GM12878 (cell line): Measurements from ENCODE around the gene SMPD3. TPM values are rescaled to one million over a fixed set of nuclear protein-coding genes. Genes with fewer than 3 reads are reported as not detected.

Experiments used
- ATAC-seq: fragments of 200-7000 bp; cut with Tn5 transposase; 3 replicates; pipeline ENCODE4 v1.9.1; 2020; ENCODE audit warnings: mild to moderate bottlenecking, moderate library complexity
- BruUV-seq: library from RNA; stranded (reverse); fragments of 400-500 nt; replicated peaks from 2 replicates; lab custom pipeline; 2021; lab: Mats Ljungman, UMichigan
- CTCF ChIA-PET: fragments of 300-600 bp; sonication (Branson Sonifier 250); formaldehyde crosslinking; extraction: SDS; loops from one replicate; lab custom pipeline; 2021; ENCODE audit warnings: inconsistent platforms; lab: Yijun Ruan, JAX
- POLR2A ChIA-PET: fragments of 350-600 bp; formaldehyde crosslinking; extraction: SDS; loops from one replicate; lab custom pipeline; 2021; ENCODE audit warnings: inconsistent platforms; lab: Charles Lee
- RAD21 ChIA-PET: fragments of 300-600 bp; sonication (Branson Sonifier 250); formaldehyde crosslinking; loops from one replicate; lab custom pipeline; 2023; ENCODE audit warnings: antibody characterized with exemption; ENCODE audit not compliant: unreplicated experiment; lab: Charles Lee
- SMC1A ChIA-PET: fragments of 300-600 bp; sonication (Branson Sonifier 250); formaldehyde crosslinking; loops from one replicate; lab custom pipeline; 2023; ENCODE audit not compliant: unreplicated experiment, uncharacterized antibody; lab: Charles Lee
- DNase-seq: peaks from one replicate; pipeline ENCODE4 v3.0.0-alpha.2; 2011; ENCODE audit warnings: low read depth, low spot score
- FAIRE-seq: peaks from 3 replicates; lab custom pipeline; 2011; peaks lifted over from hg19 to GRCh38; lab: Jason Lieb, UNC
- H2AFZ ChIP-seq: 2 replicates; pipeline ENCODE4 v1.6.0; 2011; ENCODE audit warnings: low read depth, low read length, control low read depth; ENCODE audit not compliant: control insufficient read depth
- H3K27ac ChIP-seq: 2 replicates; pipeline ENCODE4 v1.5.1; 2011; ENCODE audit warnings: control low read depth; ENCODE audit not compliant: control insufficient read depth, insufficient read depth
- H3K27me3 ChIP-seq, 2 experiments: replicated peaks in 1 of 2; 2 replicates each; pipeline versions ENCODE4 v1.6.0 to v1.6.1; 2011; ENCODE audit warnings: low read length in 1 of 2; ENCODE audit not compliant: control insufficient read depth in 2 of 2, insufficient read depth in 2 of 2
- H3K36me3 ChIP-seq, 2 experiments: 2 replicates each; pipeline ENCODE4 v1.5.1; 2011; ENCODE audit warnings: low read length in 1 of 2; ENCODE audit not compliant: control insufficient read depth in 2 of 2, insufficient read depth in 2 of 2
- H3K4me1 ChIP-seq: 2 replicates; pipeline ENCODE4 v1.6.1; 2011; ENCODE audit warnings: mild to moderate bottlenecking, low read length, moderate library complexity, mixed read lengths; ENCODE audit not compliant: control insufficient read depth, insufficient read depth
- H3K4me2 ChIP-seq: 2 replicates; pipeline ENCODE4 v1.6.0; 2011; ENCODE audit warnings: control low read depth; ENCODE audit not compliant: control insufficient read depth, insufficient read depth
- H3K4me3 ChIP-seq: fragments of 200-600 bp; sonication (generic); 2 replicates; pipeline ENCODE4 v1.5.1; 2016
- H3K79me2 ChIP-seq: 2 replicates; pipeline ENCODE4 v1.6.0; 2011; ENCODE audit warnings: low read length; ENCODE audit not compliant: control insufficient read depth, insufficient read depth
- H3K9ac ChIP-seq: 2 replicates; pipeline ENCODE4 v1.8.0; 2011; ENCODE audit warnings: low read length, control low read depth, mixed read lengths; ENCODE audit not compliant: control insufficient read depth, insufficient read depth
- H3K9me3 ChIP-seq: replicated peaks from 3 replicates; pipeline ENCODE4 v1.5.1; 2011; ENCODE audit warnings: mild to moderate bottlenecking, low read length; ENCODE audit not compliant: control insufficient read depth, insufficient read depth
- H4K20me1 ChIP-seq: 2 replicates; pipeline ENCODE4 v1.6.0; 2011; ENCODE audit not compliant: control insufficient read depth, insufficient read depth
- GABPA ChIP-seq: IDR thresholded peaks from 2 replicates; pipeline ENCODE4 v1.6.1; 2014; ENCODE audit warnings: antibody characterized with exemption, low read depth, mild to moderate bottlenecking, inconsistent platforms
- NR2C2 ChIP-seq: IDR thresholded peaks from 2 replicates; pipeline ENCODE4 v1.6.1; 2011; ENCODE audit warnings: borderline replicate concordance, low read depth; ENCODE audit not compliant: control insufficient read depth, insufficient read length
- POU2F2 ChIP-seq: IDR thresholded peaks from 3 replicates; pipeline ENCODE4 v1.6.1; 2011; ENCODE audit warnings: low read depth, mild to moderate bottlenecking, low read length, borderline replicate concordance
- RAD51 ChIP-seq: fragments of 450-650 bp; IDR thresholded peaks from 2 replicates; pipeline ENCODE4 v1.6.1; 2016; ENCODE audit warnings: moderate library complexity, mild to moderate bottlenecking, inconsistent platforms
- RUNX3 ChIP-seq: IDR thresholded peaks from 2 replicates; pipeline ENCODE4 v1.6.1; 2012; ENCODE audit warnings: low read length, inconsistent platforms
- TCF12 ChIP-seq: IDR thresholded peaks from 2 replicates; pipeline ENCODE4 v1.6.1; 2011; ENCODE audit warnings: low read depth, mild to moderate bottlenecking, low read length
- WRNIP1 ChIP-seq: IDR thresholded peaks from 2 replicates; pipeline ENCODE4 v1.6.1; 2011; ENCODE audit warnings: low read depth, low read length, improper control_type of control experiment, borderline replicate concordance
- ZBED1 ChIP-seq: IDR thresholded peaks from 2 replicates; pipeline ENCODE4 v1.6.1; 2016; ENCODE audit warnings: borderline replicate concordance
- WGBS: methylation state at CpG from one replicate; pipeline ENCODE4 v1.1.6; 2016; ENCODE audit warnings: low lambda C conversion rate; ENCODE audit not compliant: insufficient replicate concordance, insufficient coverage; ENCODE audit errors: missing lambda C conversion rate; 5-methylcytosine and 5-hydroxymethylcytosine counted together
- in situ Hi-C: fragments of 300-500 bp; cut with MboI; formaldehyde crosslinking; loops from 9 replicates; pipeline ENCODE4 v1.14.3; 2018; ENCODE audit warnings: mixed read lengths
- intact Hi-C: fragments of 100-400 bp; cut with micrococcal nuclease; formaldehyde crosslinking; loops from one replicate; pipeline ENCODE4 v1.14.2; 2022; ENCODE audit not compliant: unreplicated experiment
- polyA plus RNA-seq, 11 experiments: library from polyadenylated mRNA; depleted of rRNA in 4 of 11; unstranded in 6 of 11; stranded (reverse) in 5 of 11; fragments of >200 nt; fragmentation: Nextera tagmentation in 4 of 11; fragmentation: Illumina TruSeq in 1 of 11; extraction: Ambion mirVana in 4 of 11; extraction: Trizol in 1 of 11; gene quantifications; 1 replicate in 1 of 11; 2 replicates in 10 of 11; pipeline versions ENCODE4 v1.2.1 to v1.2.3, GENCODE V29; 2011 to 2016; ENCODE audit warnings: inconsistent platforms in 2 of 11, missing spikeins in 2 of 11, low read depth in 1 of 11
- total RNA-seq, 4 experiments: library from RNA; depleted of rRNA in 3 of 4; stranded (reverse); fragments of >200 nt in 3 of 4; fragmentation: Illumina TruSeq in 1 of 4; extraction: Trizol in 1 of 4; gene quantifications; 2 replicates each; pipeline versions ENCODE4 v1.2.1 to v1.2.3, GENCODE V29; 2013 to 2021
- TF ChIP-seq, protein P1 (sequence below): IDR thresholded peaks from 2 replicates; pipeline ENCODE4 v1.6.1; 2012; ENCODE audit warnings: low read depth, low read length, improper control_type of control experiment
- TF ChIP-seq, protein P2 (sequence below): IDR thresholded peaks from 2 replicates; pipeline ENCODE4 v1.6.1; 2012; ENCODE audit warnings: low read depth, low read length, improper control_type of control experiment
- TF ChIP-seq, protein P3 (sequence below): fragments of 450-650 bp; formaldehyde crosslinking; IDR thresholded peaks from 2 replicates; pipeline ENCODE4 v1.4.0; 2022; ENCODE audit warnings: mild to moderate bottlenecking, moderate library complexity

Gene SMPD3
- total and polyA plus RNA-seq, 10 of the 15 experiments (the other 5 are each of a cell fraction or from before 2014, with no cell fraction given) = 0.04 to 2.0 (median 1.2) TPM

DNA sequence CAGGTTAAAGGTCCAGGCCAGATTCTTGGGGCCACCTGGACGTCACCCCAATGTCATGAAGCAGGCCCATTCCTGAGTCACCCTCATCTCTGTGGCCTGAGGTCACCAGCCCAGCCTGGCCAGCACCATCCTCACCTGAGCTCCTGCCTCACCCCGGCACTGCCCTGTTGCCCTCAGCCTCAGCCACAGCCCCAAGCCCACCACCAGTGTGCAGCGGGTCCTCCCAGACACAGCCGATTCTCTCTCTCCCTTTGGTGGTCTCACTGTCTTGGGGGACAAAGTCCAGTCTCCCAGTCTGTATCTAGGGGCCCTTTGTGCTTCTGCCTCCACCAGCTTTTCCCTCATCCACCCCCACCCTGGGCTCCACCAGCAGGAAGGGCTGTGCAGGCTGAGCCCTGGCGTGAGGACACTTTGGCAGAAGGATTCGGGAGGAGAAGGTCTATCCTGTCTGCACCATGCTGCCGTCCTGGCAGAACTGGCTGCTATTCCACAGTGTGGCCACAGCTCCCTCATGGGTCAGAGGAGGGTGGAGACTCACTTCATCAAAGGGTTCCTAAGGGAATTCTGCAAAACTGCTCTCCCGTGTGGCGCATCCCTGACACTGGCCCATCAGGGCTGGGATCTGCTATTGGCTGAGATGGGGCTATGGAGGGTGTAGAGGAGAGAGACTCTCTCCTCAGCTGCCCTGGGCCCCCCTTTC is 73.2 kb downstream of the SMPD3 start:
- in situ Hi-C loops (no loop called here), intact Hi-C loops (no loop called here)
- ChIA-PET RAD21 (no interaction called here), SMC1A (interaction anchor here (0.7 kb wide), 1 partner anchor 10 kb away, joined by 3 read pairs; no protein-coding TSS in a partner anchor), POLR2A (no interaction called here), CTCF (interaction anchor here (0.6 to 1.1 kb wide), 3 partner anchors 8 to 19 kb away, joined by 3 read pairs; no protein-coding TSS in a partner anchor)
- no peaks in the 10 kb centered on the region; a peak in 2 of 4 replicates for H3K27me3 ChIP-seq
- FAIRE-seq (no peak), DNase-seq (no peak), ATAC-seq (no peak)
- no peaks in the 10 kb centered on the region for H4K20me1 ChIP-seq
- H2AFZ ChIP-seq = no peak overlapping the region
- H3K27ac ChIP-seq = no peak overlapping the region
- peaks cover 8% of the 10 kb centered on the region for H3K4me1 ChIP-seq
- no TSS peak for BruUV-seq
- no peaks in the 10 kb centered on the region for H3K9me3 ChIP-seq
- H3K4me3 ChIP-seq = no peak overlapping the region
- no peaks in the 10 kb centered on the region for H3K79me2 ChIP-seq
- no peaks in the 10 kb centered on the region for H3K36me3 ChIP-seq
- WGBS = 32% methylated on average over 9 of the region's 9 CpGs
- H3K9ac ChIP-seq = no peak overlapping the region
- TF ChIP-seq GABPA (no peak), RAD51 (no peak), RUNX3 (no peak), ZBED1 (no peak), TCF12 (no peak), POU2F2 (no peak), WRNIP1 (no peak), NR2C2 (no peak)
- TF ChIP-seq, protein P1, sequence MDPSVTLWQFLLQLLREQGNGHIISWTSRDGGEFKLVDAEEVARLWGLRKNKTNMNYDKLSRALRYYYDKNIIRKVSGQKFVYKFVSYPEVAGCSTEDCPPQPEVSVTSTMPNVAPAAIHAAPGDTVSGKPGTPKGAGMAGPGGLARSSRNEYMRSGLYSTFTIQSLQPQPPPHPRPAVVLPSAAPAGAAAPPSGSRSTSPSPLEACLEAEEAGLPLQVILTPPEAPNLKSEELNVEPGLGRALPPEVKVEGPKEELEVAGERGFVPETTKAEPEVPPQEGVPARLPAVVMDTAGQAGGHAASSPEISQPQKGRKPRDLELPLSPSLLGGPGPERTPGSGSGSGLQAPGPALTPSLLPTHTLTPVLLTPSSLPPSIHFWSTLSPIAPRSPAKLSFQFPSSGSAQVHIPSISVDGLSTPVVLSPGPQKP = no peak
- TF ChIP-seq, protein P2, sequence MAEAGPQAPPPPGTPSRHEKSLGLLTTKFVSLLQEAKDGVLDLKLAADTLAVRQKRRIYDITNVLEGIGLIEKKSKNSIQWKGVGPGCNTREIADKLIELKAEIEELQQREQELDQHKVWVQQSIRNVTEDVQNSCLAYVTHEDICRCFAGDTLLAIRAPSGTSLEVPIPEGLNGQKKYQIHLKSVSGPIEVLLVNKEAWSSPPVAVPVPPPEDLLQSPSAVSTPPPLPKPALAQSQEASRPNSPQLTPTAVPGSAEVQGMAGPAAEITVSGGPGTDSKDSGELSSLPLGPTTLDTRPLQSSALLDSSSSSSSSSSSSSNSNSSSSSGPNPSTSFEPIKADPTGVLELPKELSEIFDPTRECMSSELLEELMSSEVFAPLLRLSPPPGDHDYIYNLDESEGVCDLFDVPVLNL = no peak
- TF ChIP-seq, protein P3, sequence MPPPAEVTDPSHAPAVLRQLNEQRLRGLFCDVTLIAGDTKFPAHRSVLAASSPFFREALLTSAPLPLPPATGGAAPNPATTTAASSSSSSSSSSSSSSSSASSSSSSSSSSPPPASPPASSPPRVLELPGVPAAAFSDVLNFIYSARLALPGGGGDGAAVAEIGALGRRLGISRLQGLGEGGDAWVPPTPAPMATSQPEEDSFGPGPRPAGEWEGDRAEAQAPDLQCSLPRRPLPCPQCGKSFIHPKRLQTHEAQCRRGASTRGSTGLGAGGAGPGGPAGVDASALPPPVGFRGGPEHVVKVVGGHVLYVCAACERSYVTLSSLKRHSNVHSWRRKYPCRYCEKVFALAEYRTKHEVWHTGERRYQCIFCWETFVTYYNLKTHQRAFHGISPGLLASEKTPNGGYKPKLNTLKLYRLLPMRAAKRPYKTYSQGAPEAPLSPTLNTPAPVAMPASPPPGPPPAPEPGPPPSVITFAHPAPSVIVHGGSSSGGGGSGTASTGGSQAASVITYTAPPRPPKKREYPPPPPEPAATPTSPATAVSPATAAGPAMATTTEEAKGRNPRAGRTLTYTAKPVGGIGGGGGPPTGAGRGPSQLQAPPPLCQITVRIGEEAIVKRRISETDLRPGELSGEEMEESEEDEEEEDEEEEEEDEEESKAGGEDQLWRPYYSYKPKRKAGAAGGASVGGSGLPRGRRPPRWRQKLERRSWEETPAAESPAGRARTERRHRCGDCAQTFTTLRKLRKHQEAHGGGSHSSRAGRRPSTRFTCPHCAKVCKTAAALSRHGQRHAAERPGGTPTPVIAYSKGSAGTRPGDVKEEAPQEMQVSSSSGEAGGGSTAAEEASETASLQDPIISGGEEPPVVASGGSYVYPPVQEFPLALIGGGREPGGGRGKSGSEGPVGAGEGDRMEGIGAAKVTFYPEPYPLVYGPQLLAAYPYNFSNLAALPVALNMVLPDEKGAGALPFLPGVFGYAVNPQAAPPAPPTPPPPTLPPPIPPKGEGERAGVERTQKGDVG (CRISPR knock-in tag) = no peak
- no peak overlapping the region for H3K4me2 ChIP-seq
